Left renal pelvis (tissue), 4 donors: ENCODE data around the gene ABCC1. TPM values are rescaled to one million over a fixed set of nuclear protein-coding genes. Genes with fewer than 3 reads are reported as not detected.
"Not testable (repeated sequence)": the region's sequence is repeated elsewhere in the genome, so short reads cannot be mapped to it uniquely, and the experiment has no call there.

Experiments used
- DNase-seq, 4 donors: peaks; one replicate each; pipeline ENCODE4 v3.0.0-alpha.2; 2013; ENCODE audit warnings: low read depth in 4 of 4, low spot score in 3 of 4
- polyA plus RNA-seq, 4 donors: library from polyadenylated mRNA; unstranded; fragments of 120-200 nt; gene quantifications; one replicate each; pipeline ENCODE4 v1.2.1, GENCODE V29; 2013; ENCODE audit not compliant: insufficient read length in 4 of 4

ABCC1 gene
- 10 to 100 TPM; 18.3 to 30.2 (median 23.1) TPM for polyA plus RNA-seq

GRCh38 chr16:15949210-15950160, at the start of gene ABCC1:
Gene ABCC1 (plus strand): TSS chr16:15949616. CDS start chr16:15949752, 136 bp downstream.
- no peak for DNase-seq

- DNase-seq = no peak
These were observed 49.1 kb upstream of the ABCC1 start for GRCh38 chr16:15900357-15900756.

GRCh38 chr16:15900901-15901500, 48.4 kb upstream of the ABCC1 start:
- no peak for DNase-seq

- no peak for DNase-seq
These were observed 45.5 kb upstream of the ABCC1 start for GRCh38 chr16:15903960-15904359.

GRCh38 chr16:15906439-15906838, 43.0 kb upstream of the ABCC1 start:
- DNase-seq = no peak

- DNase-seq = no peak
These were observed 41.4 kb upstream of the ABCC1 start for GRCh38 chr16:15907863-15908478.

GRCh38 chr16:15911198-15911597, 38.2 kb upstream of the ABCC1 start:
- no peak for DNase-seq

GRCh38 chr16:15913046-15913698, 36.2 kb upstream of the ABCC1 start:
- no peak for DNase-seq

- DNase-seq = no peak
These were observed 33.8 kb upstream of the ABCC1 start for GRCh38 chr16:15915555-15916081.

GRCh38 chr16:15916323-15916722, 33.1 kb upstream of the ABCC1 start:
- DNase-seq = no peak

GRCh38 chr16:15918314-15918713, 31.1 kb upstream of the ABCC1 start:
- DNase-seq = not testable (repeated sequence)

GRCh38 chr16:15919331-15919730, 30.1 kb upstream of the ABCC1 start:
- no peak for DNase-seq

GRCh38 chr16:15924996-15925395, 24.4 kb upstream of the ABCC1 start:
- DNase-seq = no peak

GRCh38 chr16:15925631-15926030, 23.8 kb upstream of the ABCC1 start:
- DNase-seq = no peak

- no peak for DNase-seq
These were observed 20.9 kb upstream of the ABCC1 start for GRCh38 chr16:15928261-15929104.

- DNase-seq = no peak
These were observed 16.5 kb upstream of the ABCC1 start for GRCh38 chr16:15932939-15933338.

GRCh38 chr16:15933781-15934180, 15.6 kb upstream of the ABCC1 start:
- no peak for DNase-seq

GRCh38 chr16:15934991-15935390, 14.4 kb upstream of the ABCC1 start:
- DNase-seq = no peak

- DNase-seq = not testable (repeated sequence)
These were observed 12.6 kb upstream of the ABCC1 start for GRCh38 chr16:15936809-15937208.
